HEK293T (cell line): ENCODE results near the gene PIEZO1.

ENCODE experiments used
- BHLHE40 ChIP-seq: fragments of 450-650 bp; IDR thresholded peaks from 2 replicates; pipeline ENCODE4 v1.6.1; 2016; ENCODE audit warnings: mild to moderate bottlenecking, moderate library complexity, borderline replicate concordance
- CTBP1 ChIP-seq: fragments of 450-650 bp; IDR thresholded peaks from 2 replicates; pipeline ENCODE4 v1.6.1; 2016; ENCODE audit warnings: borderline replicate concordance
- FOXM1 ChIP-seq: fragments of 450-650 bp; IDR thresholded peaks from 2 replicates; pipeline ENCODE4 v1.6.1; 2017; ENCODE audit warnings: mild to moderate bottlenecking, borderline replicate concordance
- L3MBTL2 ChIP-seq: fragments of 450-650 bp; conservative IDR thresholded peaks from 2 replicates; pipeline ENCODE4 v1.6.1; 2016; ENCODE audit warnings: mild to moderate bottlenecking
- LEF1 ChIP-seq: fragments of 450-650 bp; IDR thresholded peaks from 2 replicates; pipeline ENCODE4 v1.6.1; 2017; ENCODE audit warnings: mild to moderate bottlenecking, borderline replicate concordance
- PKNOX1 ChIP-seq: fragments of 450-650 bp; IDR thresholded peaks from 2 replicates; pipeline ENCODE4 v1.6.1; 2016
- SP1 ChIP-seq: fragments of 450-650 bp; IDR thresholded peaks from 2 replicates; pipeline ENCODE4 v1.6.1; 2017
- ZNF384 ChIP-seq: fragments of 450-650 bp; IDR thresholded peaks from 2 replicates; pipeline ENCODE4 v1.6.1; 2016

DNA sequence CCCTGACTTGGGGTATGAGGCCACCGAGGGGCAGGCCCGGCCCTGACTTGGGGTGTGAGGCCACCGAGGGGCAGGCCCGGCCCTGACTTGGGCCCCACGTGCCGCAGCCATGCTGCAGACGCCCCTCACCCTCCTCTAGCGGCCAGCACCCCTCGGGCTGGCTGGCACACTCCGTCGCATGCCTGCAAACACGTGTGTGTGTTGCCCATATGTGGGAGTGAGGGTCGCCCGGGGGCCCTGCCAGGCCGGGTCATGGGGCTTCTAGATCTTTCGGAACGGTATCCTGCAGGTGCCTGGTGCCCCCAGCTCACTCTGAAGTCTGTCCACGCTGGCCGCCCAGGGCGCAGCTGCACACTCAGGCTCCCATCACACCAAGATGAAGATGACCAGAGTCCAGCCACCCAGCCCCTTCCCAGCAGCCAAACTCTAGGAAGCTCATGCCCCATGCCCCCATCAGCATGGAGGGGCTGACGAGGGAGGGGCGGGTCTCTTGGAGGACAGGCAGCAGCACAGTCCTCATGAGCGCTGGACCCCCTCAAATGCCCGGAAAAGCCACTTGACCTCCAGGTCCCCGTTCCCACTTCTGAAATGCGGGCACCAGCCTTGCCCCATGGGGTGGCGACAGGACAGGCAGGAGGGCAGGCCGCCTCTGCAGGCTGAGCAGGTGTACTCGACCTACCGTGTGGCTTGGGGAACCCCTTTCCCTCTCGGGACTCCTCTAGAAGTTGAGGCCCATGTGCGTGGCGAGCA is 44.9 kb downstream of the PIEZO1 start:
- no peak for TF ChIP-seq BHLHE40
- no peak for TF ChIP-seq L3MBTL2
- TF ChIP-seq PKNOX1, result no peak
- TF ChIP-seq FOXM1, result no peak
- TF ChIP-seq CTBP1, result no peak
- TF ChIP-seq ZNF384, result no peak
- no peak for TF ChIP-seq LEF1
- no peak for TF ChIP-seq SP1
